Measurements from ENCODE around the gene HSPA4. TPM values are rescaled to one million over a fixed set of nuclear protein-coding genes. Genes with fewer than 3 reads are reported as not detected.

HSPA4 gene
- polyA plus RNA-seq, 1 donor (not counting 4 experiments of a cell fraction or from before 2014, with no cell fraction given): 119 TPM

DNA sequence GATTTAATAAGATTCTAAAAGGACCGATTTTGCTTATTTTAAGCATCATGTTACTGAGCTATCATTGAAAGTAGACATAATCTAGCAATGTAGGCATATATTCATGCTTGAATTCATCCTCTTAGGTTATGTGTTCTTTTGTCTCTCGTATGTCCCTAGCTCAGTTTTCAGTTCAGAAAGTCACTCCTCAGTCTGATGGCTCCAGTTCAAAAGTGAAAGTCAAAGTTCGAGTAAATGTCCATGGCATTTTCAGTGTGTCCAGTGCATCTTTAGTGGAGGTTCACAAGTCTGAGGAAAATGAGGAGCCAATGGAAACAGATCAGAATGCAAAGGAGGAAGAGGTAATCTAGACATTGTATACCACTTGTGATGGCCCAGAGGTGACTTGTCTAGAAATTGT lies 39.2 kb downstream of the HSPA4 start:
- no peak for DNase-seq (ENCODE audit: low read depth, low spot score)
- no peak overlapping the region for H3K9ac ChIP-seq (ENCODE audit: control insufficient read depth, extremely low read depth, insufficient read depth, low read length)
- no peaks in the 10 kb centered on the region for H3K27me3 ChIP-seq (ENCODE audit: control insufficient read depth, extremely low read depth, insufficient read depth, low read length)
- no peak overlapping the region for H3K4me3 ChIP-seq (ENCODE audit: control insufficient read depth in 2 of 3, extremely low read depth in 1 of 3, insufficient read depth in 2 of 3, low read depth in 1 of 3, low read length in 3 of 3)
- no peaks in the 10 kb centered on the region for H3K9me3 ChIP-seq (ENCODE audit: control insufficient read depth, low read depth, low read length)
- dilution Hi-C loops (cut with MboI; ENCODE audit: extremely low pct_ligation_motif_present, low sequenced_read_pairs): no loop called here
- H2AFZ ChIP-seq (ENCODE audit: control insufficient read depth, low read length): no peak overlapping the region
- peaks cover 8% of the 10 kb centered on the region for H3K79me2 ChIP-seq (ENCODE audit: control insufficient read depth, insufficient read depth, low read length)
- no peaks in the 10 kb centered on the region for H3K9me1 ChIP-seq (ENCODE audit: control insufficient read depth, extremely low read depth, insufficient read depth, low read length)
- H3K4me1 ChIP-seq (ENCODE audit: control insufficient read depth, extremely low read depth, insufficient read depth, low read length): no peaks in the 10 kb centered on the region
- no peak overlapping the region for H3K4me2 ChIP-seq (ENCODE audit: control insufficient read depth, extremely low read depth, insufficient read depth, low read depth, low read length)
- H4K20me1 ChIP-seq (ENCODE audit: control insufficient read depth, extremely low read depth, insufficient read depth, low read length): no peaks in the 10 kb centered on the region
- peaks cover 32 to 34% of the 10 kb centered on the region in 2 experiments for H3K36me3 ChIP-seq (ENCODE audit: control insufficient read depth in 2 of 2, extremely low read depth in 1 of 2, insufficient read depth in 2 of 2, low read length in 2 of 2)
- H3K27ac ChIP-seq (ENCODE audit: control insufficient read depth, insufficient read depth, low read length): no peak overlapping the region
- no peak for FAIRE-seq
- TF ChIP-seq, protein P1, sequence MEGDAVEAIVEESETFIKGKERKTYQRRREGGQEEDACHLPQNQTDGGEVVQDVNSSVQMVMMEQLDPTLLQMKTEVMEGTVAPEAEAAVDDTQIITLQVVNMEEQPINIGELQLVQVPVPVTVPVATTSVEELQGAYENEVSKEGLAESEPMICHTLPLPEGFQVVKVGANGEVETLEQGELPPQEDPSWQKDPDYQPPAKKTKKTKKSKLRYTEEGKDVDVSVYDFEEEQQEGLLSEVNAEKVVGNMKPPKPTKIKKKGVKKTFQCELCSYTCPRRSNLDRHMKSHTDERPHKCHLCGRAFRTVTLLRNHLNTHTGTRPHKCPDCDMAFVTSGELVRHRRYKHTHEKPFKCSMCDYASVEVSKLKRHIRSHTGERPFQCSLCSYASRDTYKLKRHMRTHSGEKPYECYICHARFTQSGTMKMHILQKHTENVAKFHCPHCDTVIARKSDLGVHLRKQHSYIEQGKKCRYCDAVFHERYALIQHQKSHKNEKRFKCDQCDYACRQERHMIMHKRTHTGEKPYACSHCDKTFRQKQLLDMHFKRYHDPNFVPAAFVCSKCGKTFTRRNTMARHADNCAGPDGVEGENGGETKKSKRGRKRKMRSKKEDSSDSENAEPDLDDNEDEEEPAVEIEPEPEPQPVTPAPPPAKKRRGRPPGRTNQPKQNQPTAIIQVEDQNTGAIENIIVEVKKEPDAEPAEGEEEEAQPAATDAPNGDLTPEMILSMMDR (optimal IDR thresholded peaks at IDR 0.05 in 1 of 3, IDR thresholded peaks at IDR 0.05 in 1 of 3, conservative IDR thresholded peaks at IDR 0.05 in 1 of 3; ENCODE audit: extremely low read depth in 1 of 3, insufficient read depth in 2 of 3, low read length in 3 of 3): no peak
- no peak for TF ChIP-seq EZH2 (IDR thresholded peaks at IDR 0.05; ENCODE audit: low read length)

DNA sequence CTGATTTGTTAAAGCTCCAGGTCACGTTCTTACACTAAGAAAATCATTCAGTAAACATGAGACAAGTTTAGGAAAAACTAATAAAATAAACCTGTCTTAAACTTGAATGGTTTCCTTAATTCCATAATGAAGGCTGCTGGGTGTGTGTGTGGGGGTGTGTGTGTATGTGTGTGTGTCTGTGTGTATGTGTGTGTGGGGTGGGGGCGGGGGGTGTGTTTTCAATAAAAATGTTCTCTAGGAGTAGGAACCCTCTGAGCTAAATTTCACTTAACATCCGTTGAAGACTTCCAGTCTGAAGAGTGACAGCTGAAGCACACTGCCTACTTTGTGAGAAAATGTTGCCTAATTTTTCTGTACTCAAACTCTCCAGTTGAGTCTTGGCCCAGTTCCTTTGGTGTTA lies 54.5 kb downstream of the HSPA4 start:
- no peak for TF ChIP-seq EZH2 (IDR thresholded peaks at IDR 0.05; ENCODE audit: low read length)
- TF ChIP-seq, protein P1 (optimal IDR thresholded peaks at IDR 0.05 in 1 of 3, IDR thresholded peaks at IDR 0.05 in 1 of 3, conservative IDR thresholded peaks at IDR 0.05 in 1 of 3; ENCODE audit: extremely low read depth in 1 of 3, insufficient read depth in 2 of 3, low read length in 3 of 3): no peak
- dilution Hi-C loops (cut with MboI; ENCODE audit: extremely low pct_ligation_motif_present, low sequenced_read_pairs): no loop called here
- Histone ChIP-seq H3K4me3 (ENCODE audit: control insufficient read depth in 2 of 3, extremely low read depth in 1 of 3, insufficient read depth in 2 of 3, low read depth in 1 of 3, low read length in 3 of 3) (no peak overlapping the region), H4K20me1 (ENCODE audit: control insufficient read depth, extremely low read depth, insufficient read depth, low read length) (no peaks in the 10 kb centered on the region), H3K36me3 (ENCODE audit: control insufficient read depth in 2 of 2, extremely low read depth in 1 of 2, insufficient read depth in 2 of 2, low read length in 2 of 2) (peaks cover 10 to 16% of the 10 kb centered on the region in 2 experiments), H3K27me3 (ENCODE audit: control insufficient read depth, extremely low read depth, insufficient read depth, low read length) (no peaks in the 10 kb centered on the region), H3K4me2 (ENCODE audit: control insufficient read depth, extremely low read depth, insufficient read depth, low read depth, low read length) (no peak overlapping the region), H3K27ac (ENCODE audit: control insufficient read depth, insufficient read depth, low read length) (no peak overlapping the region), H2AFZ (ENCODE audit: control insufficient read depth, low read length) (no peak overlapping the region), H3K9me1 (ENCODE audit: control insufficient read depth, extremely low read depth, insufficient read depth, low read length) (no peaks in the 10 kb centered on the region), H3K9me3 (ENCODE audit: control insufficient read depth, low read depth, low read length) (no peaks in the 10 kb centered on the region), H3K4me1 (ENCODE audit: control insufficient read depth, extremely low read depth, insufficient read depth, low read length) (peaks cover 1% of the 10 kb centered on the region), H3K79me2 (ENCODE audit: control insufficient read depth, insufficient read depth, low read length) (no peaks in the 10 kb centered on the region), H3K9ac (ENCODE audit: control insufficient read depth, extremely low read depth, insufficient read depth, low read length) (no peak overlapping the region)
- FAIRE-seq (no peak), DNase-seq (ENCODE audit: low read depth, low spot score) (no peak)
